LoVo (cell line): ENCODE results near the gene HM13.
"Not testable (repeated sequence)": the region's sequence is repeated elsewhere in the genome, so short reads cannot be mapped to it uniquely, and the experiment has no call there.

Source experiments
- DNase-seq: peaks from one replicate; pipeline ENCODE4 v3.0.0-alpha.2; 2016; ENCODE audit warnings: low spot score

Gene HM13

GRCh38 chr20:31514154-31515071, at the start of gene HM13:
HM13 (plus strand) TSS chr20:31514442; CDS start chr20:31514552, 110 bp downstream.
- peak; percentile 92 for DNase-seq

GRCh38 chr20:31470946-31471345, 43.3 kb upstream of the HM13 start:
- DNase-seq, result not testable (repeated sequence)

- DNase-seq, result no peak
Measured at GRCh38 chr20:31472395-31473330, 41.6 kb upstream of the HM13 start.

- no peak for DNase-seq
Measured at GRCh38 chr20:31473331-31474096, 40.7 kb upstream of the HM13 start.

- no peak for DNase-seq
Measured at GRCh38 chr20:31474097-31474436, 40.2 kb upstream of the HM13 start.

- DNase-seq, result no peak
Measured at GRCh38 chr20:31474758-31475427, 39.3 kb upstream of the HM13 start, which contains the start of the genes DEFB124 and REM1. DEFB124 (minus strand) TSS chr20:31475127; CDS start chr20:31473013, 2,114 bp downstream. REM1 (plus strand) TSS chr20:31475288; CDS start chr20:31476446, 1,158 bp downstream.

- DNase-seq, result no peak
Measured at GRCh38 chr20:31475472-31476293, 38.6 kb upstream of the HM13 start.

GRCh38 chr20:31476294-31476585, 38.0 kb upstream of the HM13 start:
- no peak for DNase-seq

- no peak for DNase-seq
Measured at GRCh38 chr20:31476643-31477215, 37.5 kb upstream of the HM13 start.

- no peak for DNase-seq
Measured at GRCh38 chr20:31484001-31484400, 30.2 kb upstream of the HM13 start.

- DNase-seq, result no peak
Measured at GRCh38 chr20:31485450-31486339, 28.5 kb upstream of the HM13 start.

- DNase-seq, result no peak
Measured at GRCh38 chr20:31488115-31488514, 26.1 kb upstream of the HM13 start.

GRCh38 chr20:31489152-31489551, 25.1 kb upstream of the HM13 start:
- DNase-seq, result no peak

- no peak for DNase-seq
Measured at GRCh38 chr20:31490752-31491151, 23.5 kb upstream of the HM13 start.

GRCh38 chr20:31494131-31494530, 20.1 kb upstream of the HM13 start:
- DNase-seq, result no peak

GRCh38 chr20:31496761-31497295, 17.4 kb upstream of the HM13 start:
- peak; percentile 50 for DNase-seq

GRCh38 chr20:31497838-31498540, 16.3 kb upstream of the HM13 start:
- DNase-seq, result no peak

GRCh38 chr20:31500527-31500926, 13.7 kb upstream of the HM13 start:
- no peak for DNase-seq
